ENCODE measurements around the gene ROBO1.

ROBO1 gene

GRCh38 chr3:78665776-78666469, 1101.9 kb downstream of the ROBO1 start:
- no peak for DNase-seq

- DNase-seq = no peak
Observed at GRCh38 chr3:78665101-78665500, 1102.7 kb downstream of the ROBO1 start.

DNA sequence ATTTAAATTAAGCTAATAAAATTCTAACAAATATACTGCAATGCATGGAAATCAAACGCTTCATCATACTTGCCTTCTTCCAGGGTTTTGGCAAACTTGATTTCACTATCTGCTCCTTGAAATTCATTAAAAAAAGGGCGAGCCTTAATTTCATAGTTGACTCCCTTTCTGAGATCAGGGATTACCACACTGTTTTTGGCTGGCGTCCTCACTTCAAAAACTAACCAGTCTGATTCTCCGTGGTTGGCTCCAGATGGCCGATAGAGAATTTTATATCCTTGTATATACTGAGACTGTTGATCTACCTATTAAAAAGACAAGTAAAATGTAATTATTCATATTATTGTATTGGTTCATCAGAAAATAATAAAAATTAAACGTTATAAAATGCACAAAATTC, 1106.8 kb downstream of the ROBO1 start:
- no peak for DNase-seq

DNA sequence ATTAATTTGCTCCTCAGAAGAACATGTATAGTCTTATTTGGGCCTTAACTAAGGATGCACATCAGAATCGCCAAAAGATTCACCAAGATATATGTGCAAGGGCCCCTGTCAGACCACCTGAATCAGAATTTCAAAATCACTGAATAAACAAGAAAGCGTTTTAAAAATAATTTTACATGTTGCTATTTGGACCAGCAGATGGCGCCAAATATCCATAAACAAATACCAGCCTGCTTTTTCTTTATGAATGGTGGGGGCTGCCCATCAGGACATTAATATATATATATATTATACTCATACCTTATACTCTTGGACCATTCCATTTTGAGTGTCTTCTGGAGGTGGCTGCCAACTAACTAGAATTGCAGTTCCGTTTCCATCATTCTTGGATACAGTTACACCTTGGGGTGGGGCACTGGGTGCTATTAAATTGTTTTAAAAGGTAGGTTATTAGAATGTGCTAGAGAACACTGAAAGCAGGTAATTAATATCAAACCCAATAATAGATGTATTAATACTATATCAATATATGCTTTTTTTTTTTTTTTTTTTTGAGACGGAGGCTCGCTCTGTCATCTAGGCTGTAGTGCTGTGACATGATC, 1108.3 kb downstream of the ROBO1 start:
- no peak for DNase-seq

- DNase-seq = no peak
Observed at GRCh38 chr3:78647726-78648125, 1120.1 kb downstream of the ROBO1 start.

- DNase-seq = no peak
Observed at GRCh38 chr3:78645628-78646310, 1122.0 kb downstream of the ROBO1 start.

- no peak for DNase-seq
Observed at GRCh38 chr3:78644847-78645246, 1123.0 kb downstream of the ROBO1 start.

DNA sequence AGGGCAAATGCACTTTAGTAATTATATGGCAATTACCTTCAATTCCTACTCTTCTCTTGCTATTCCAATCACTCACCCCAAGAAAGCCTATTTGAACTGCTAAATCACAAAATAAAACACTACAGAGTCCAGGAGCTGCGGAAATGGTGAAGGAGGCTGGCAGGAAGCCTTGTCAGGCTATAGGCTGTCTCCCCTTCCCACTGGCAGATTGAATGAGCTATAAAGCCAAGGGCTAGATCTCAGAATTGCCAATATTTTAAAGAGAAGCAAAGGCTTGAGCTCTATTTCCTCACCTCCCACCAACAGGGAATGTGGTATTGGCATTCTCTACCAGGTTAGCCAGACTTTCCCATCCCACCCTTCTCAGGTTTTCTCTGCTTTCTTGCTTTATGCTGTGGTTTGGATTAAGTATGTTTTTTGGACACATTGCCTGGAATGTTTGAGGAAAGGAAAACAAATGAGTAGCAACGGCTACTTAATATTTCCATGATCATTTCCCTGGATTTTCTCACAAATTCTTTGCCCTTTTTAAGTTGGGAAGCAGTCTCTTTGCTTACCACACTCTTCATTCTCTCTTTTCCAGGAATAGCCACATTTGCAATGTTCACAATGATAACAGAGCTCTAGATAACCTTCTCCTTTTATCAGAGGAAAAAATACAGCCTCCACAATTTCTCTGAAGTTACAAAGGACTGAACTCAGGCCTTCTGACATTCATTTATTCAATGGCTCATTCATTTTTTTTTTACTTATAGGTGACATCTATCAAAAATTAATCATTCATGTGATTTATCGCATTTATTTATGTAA, 1125.4 kb downstream of the ROBO1 start:
- DNase-seq = no peak

DNA sequence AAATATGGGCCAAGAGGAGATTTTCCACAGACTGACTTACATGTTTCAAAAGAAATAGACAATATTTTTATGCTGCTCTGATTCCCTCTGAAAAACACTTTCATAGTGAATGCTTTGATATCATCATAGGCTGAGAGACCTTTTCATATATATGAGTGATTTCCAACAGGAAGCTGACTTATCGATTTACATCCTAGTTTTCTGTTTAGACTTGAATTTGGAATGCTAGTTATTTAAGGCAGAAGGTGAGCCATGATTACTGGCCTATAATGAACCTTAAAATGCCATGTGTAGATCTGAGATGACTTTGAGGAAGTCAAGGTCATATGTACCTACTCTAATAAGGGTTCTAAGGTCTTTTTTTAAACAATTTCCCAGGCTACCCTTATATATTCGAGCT, 1126.1 kb downstream of the ROBO1 start:
- DNase-seq = no peak

DNA sequence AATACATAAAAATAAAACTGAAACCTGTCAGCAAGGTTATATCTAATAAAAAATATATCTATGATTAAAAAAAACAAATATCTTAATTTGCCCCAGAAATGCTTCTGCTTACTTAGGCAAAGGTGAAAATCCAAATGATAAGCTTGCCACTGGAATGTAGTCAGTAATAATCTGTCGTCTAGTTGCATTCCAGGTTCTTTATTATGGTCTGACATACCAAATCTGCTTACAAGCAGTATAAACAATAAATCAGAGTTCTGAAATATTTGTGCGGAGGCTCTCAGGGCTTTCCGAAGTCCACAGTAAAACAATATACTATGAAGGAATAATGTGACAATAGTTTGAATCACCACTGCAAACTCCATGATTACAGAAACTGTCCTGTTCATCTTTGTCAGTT, 1133.5 kb downstream of the ROBO1 start:
- no peak for DNase-seq

- no peak for DNase-seq
Observed at GRCh38 chr3:78633626-78634025, 1134.2 kb downstream of the ROBO1 start.

DNA sequence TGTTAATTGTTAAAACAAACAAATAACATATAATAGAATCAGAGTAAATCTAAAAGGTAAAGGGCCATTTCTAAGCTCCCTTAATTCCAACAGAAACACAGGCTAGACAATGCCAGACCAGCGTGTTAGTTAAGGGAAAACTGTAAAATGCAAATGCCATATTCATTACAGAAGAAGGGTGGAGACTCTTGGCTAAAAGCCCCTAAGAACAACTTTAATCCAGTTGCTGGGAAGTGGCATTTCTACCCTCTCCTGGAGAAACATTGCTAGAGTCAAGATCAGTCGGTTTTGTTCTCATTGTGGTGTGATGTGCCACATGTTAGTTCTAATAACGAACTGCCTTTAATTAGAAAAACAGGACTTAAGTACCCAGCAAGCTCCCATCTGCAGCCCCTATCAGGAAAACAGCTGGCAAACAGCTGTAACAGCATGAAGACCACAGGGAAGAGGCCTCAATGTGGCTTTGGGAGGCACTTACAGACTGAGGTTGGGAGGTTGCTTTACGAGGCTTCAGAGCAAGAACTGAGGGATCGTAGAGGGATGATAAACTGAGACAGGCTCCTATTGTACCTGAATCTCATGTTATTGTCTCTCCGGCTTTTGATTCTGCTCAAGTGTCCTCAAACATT, 1134.8 kb downstream of the ROBO1 start:
- DNase-seq = no peak

- DNase-seq = no peak
Observed at GRCh38 chr3:78629544-78629943, 1138.3 kb downstream of the ROBO1 start.

GRCh38 chr3:78621061-78621716, 1146.6 kb downstream of the ROBO1 start:
- DNase-seq = no peak

DNA sequence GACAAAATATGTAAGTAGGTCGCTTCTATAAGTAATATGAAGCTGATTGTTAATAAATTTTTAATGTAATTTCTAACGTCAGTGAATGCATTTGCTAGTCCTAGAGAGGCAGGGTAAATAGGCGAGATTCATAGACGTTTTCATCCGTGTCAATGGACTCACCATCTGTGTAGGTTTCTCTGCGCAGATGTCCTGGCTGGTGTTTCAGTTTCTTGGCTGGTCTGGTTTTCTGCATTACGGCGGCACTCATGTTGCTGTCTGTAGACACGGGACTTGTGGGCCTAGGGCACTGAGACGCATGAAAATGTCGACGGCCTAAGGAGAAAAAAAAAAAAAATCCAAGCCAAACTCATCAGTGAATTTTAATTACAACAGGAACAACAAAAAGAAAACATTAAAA, 1153.3 kb downstream of the ROBO1 start:
- DNase-seq = no peak

DNA sequence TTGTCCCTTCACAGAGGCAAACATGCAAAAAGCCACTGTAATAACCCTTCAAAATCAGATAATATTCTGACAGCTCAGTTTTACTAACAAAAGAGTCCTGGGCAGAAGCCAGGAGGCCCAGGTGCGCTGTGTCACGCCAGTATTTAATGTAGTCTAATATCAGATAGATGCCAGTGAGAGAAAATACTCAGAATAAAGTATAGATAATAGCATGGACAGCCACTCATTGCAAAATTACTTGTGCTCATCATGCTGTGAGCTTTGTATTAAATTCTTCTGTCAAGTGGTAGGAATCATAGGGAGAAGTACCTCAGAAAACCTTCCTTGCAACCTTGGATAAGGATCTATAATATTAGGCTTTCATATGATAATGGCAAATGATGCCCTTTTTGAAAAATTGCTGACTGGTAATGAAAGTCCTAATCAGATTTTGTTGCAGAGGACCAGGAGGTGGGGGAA, 1154.3 kb downstream of the ROBO1 start:
- no peak for DNase-seq

- no peak for DNase-seq
Observed at GRCh38 chr3:78611278-78611677, 1156.5 kb downstream of the ROBO1 start.

- no peak for DNase-seq
Observed at GRCh38 chr3:78610462-78611125, 1157.2 kb downstream of the ROBO1 start.

DNA sequence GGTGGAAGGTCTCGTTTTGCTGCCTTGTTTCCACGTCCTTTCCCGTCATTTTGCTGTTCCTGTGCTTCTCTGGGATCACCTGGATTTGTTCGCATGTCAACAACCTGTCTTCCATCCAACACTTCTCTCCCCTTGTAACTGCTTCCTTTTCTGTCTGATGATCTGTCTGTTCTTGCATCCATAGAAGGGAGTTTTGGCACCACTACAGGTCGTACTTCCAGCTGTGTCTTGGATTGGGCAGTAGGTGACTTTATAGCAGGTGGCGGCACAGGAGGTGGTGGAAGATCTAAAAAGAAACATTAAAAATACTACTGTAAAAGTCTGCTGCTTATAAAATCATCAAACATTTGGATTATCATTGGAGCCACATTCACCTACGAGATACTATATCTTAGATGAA, 1161.0 kb downstream of the ROBO1 start:
- no peak for DNase-seq

- DNase-seq = no peak
Observed at GRCh38 chr3:78605178-78605577, 1162.6 kb downstream of the ROBO1 start.

GRCh38 chr3:78604341-78604740, 1163.5 kb downstream of the ROBO1 start:
- no peak for DNase-seq

GRCh38 chr3:78601249-78601648, 1166.5 kb downstream of the ROBO1 start:
- DNase-seq = no peak
